Measurements from ENCODE around the gene RPL35. TPM values are rescaled to one million over a fixed set of nuclear protein-coding genes. Genes with fewer than 3 reads are reported as not detected.

The RPL35 gene
- total RNA-seq = 1,000 to 10,000 TPM; 2,475 to 3,579 (median 2,566) TPM

GRCh38 chr9:124861342-124862229 is at the start of gene RPL35, which contains the start of gene ARPC5L:
RPL35 (minus strand) TSS chr9:124861957; CDS start chr9:124861912, 45 bp downstream.
ARPC5L (plus strand) TSS chr9:124862130; CDS start chr9:124869291, 7,161 bp downstream.
- H3K36me3 ChIP-seq = peaks cover 4% of the 10 kb centered on the region
- peak within 1 kb of the TSS; percentile 75 to 96 (median 92) for H3K4me3 ChIP-seq
- peak within 1 kb of the TSS; percentile 94 to 95 for H3K27ac ChIP-seq
- peak; percentile 93 to 96 for DNase-seq (ENCODE audit: low spot score in 2 of 2)
- peaks cover 4 to 8% of the 10 kb centered on the region in 2 donors for H3K4me1 ChIP-seq
- peak in 1 of 3 donors; percentile 9 for TF ChIP-seq CTCF (IDR thresholded peaks at IDR 0.05)
- peak; percentile 79 for TF ChIP-seq POLR2A (IDR thresholded peaks at IDR 0.05)
- peak; percentile 69 to 94 (median 93) for TF ChIP-seq POLR2AphosphoS5 (IDR thresholded peaks at IDR 0.05)
- intact Hi-C loops (cut with DNase I; ENCODE audit: low total_unique reads) = no loop called here
- no peaks in the 10 kb centered on the region for H3K27me3 ChIP-seq
- no peaks in the 10 kb centered on the region for H3K9me3 ChIP-seq

GRCh38 chr9:124908098-124908497 is 46.3 kb upstream of the RPL35 start:
- TF ChIP-seq POLR2AphosphoS5 (IDR thresholded peaks at IDR 0.05) = no peak
- no peak for TF ChIP-seq POLR2A (IDR thresholded peaks at IDR 0.05)
- no peak for TF ChIP-seq CTCF (IDR thresholded peaks at IDR 0.05)
- Histone ChIP-seq H3K4me1 (no peaks in the 10 kb centered on the region), H3K9me3 (no peaks in the 10 kb centered on the region), H3K4me3 (no peak overlapping the region), H3K27ac (no peak overlapping the region), H3K36me3 (peaks cover 9% of the 10 kb centered on the region), H3K27me3 (no peaks in the 10 kb centered on the region)
- DNase-seq (ENCODE audit: low spot score in 2 of 2) = no peak
- intact Hi-C loops (cut with DNase I; ENCODE audit: low total_unique reads) = no loop called here

GRCh38 chr9:124906966-124907365 is 45.2 kb upstream of the RPL35 start:
- Histone ChIP-seq H3K9me3 (no peaks in the 10 kb centered on the region), H3K4me1 (no peaks in the 10 kb centered on the region), H3K4me3 (no peak overlapping the region), H3K27me3 (no peaks in the 10 kb centered on the region), H3K36me3 (peaks cover 9% of the 10 kb centered on the region), H3K27ac (no peak overlapping the region)
- intact Hi-C loops (cut with DNase I; ENCODE audit: low total_unique reads) = loop anchor here (1.0 kb wide), 1 partner anchor 13 kb away; no protein-coding TSS in a partner anchor
- TF ChIP-seq POLR2A (IDR thresholded peaks at IDR 0.05) = no peak
- no peak for TF ChIP-seq POLR2AphosphoS5 (IDR thresholded peaks at IDR 0.05)
- TF ChIP-seq CTCF (IDR thresholded peaks at IDR 0.05) = no peak
- DNase-seq (ENCODE audit: low spot score in 2 of 2) = no peak

- DNase-seq (ENCODE audit: low spot score in 2 of 2) = no peak
- H3K36me3 ChIP-seq = no peaks in the 10 kb centered on the region
- intact Hi-C loops (cut with DNase I; ENCODE audit: low total_unique reads) = no loop called here
Measured at GRCh38 chr9:124899845-124900244, 38.1 kb upstream of the RPL35 start.

More at GRCh38 chr9:124899845-124900244, 38.1 kb upstream of the RPL35 start:
- Histone ChIP-seq H3K4me1 (no peaks in the 10 kb centered on the region), H3K27ac (no peak overlapping the region), H3K4me3 (no peak overlapping the region), H3K9me3 (no peaks in the 10 kb centered on the region), H3K27me3 (no peaks in the 10 kb centered on the region)
- TF ChIP-seq CTCF (IDR thresholded peaks at IDR 0.05) (no peak), POLR2AphosphoS5 (IDR thresholded peaks at IDR 0.05) (no peak), POLR2A (IDR thresholded peaks at IDR 0.05) (no peak)
